ENCODE measurements around the gene TENM3. TPM values are rescaled to one million over a fixed set of nuclear protein-coding genes. Genes with fewer than 3 reads are reported as not detected.

The TENM3 gene
- total and polyA plus RNA-seq, 2 of the 8 experiments (the other 6 are each of a cell fraction or from before 2014, with no cell fraction given) = 36.9 to 69.3 TPM

DNA sequence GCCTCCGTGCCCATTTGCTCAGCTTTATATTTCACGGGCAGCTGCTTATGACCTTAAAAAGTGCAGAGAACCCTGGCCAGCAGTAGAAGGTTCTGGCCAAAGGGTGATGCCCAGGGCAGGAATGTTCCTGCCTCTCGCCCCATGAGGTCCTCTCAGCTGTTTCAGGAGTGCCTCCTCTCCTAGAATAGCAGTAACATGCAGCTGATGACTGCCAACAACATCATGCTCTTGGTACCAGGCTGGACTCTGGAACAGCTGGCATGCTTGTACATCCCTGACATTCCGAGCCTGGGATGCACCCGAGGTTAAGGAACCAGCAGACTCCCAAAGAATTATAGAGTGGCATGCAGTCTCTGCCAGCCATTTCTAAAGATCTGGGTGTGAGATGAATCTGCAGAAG, 11.7 kb upstream of the TENM3 start (continued):
- TF ChIP-seq, protein P1, sequence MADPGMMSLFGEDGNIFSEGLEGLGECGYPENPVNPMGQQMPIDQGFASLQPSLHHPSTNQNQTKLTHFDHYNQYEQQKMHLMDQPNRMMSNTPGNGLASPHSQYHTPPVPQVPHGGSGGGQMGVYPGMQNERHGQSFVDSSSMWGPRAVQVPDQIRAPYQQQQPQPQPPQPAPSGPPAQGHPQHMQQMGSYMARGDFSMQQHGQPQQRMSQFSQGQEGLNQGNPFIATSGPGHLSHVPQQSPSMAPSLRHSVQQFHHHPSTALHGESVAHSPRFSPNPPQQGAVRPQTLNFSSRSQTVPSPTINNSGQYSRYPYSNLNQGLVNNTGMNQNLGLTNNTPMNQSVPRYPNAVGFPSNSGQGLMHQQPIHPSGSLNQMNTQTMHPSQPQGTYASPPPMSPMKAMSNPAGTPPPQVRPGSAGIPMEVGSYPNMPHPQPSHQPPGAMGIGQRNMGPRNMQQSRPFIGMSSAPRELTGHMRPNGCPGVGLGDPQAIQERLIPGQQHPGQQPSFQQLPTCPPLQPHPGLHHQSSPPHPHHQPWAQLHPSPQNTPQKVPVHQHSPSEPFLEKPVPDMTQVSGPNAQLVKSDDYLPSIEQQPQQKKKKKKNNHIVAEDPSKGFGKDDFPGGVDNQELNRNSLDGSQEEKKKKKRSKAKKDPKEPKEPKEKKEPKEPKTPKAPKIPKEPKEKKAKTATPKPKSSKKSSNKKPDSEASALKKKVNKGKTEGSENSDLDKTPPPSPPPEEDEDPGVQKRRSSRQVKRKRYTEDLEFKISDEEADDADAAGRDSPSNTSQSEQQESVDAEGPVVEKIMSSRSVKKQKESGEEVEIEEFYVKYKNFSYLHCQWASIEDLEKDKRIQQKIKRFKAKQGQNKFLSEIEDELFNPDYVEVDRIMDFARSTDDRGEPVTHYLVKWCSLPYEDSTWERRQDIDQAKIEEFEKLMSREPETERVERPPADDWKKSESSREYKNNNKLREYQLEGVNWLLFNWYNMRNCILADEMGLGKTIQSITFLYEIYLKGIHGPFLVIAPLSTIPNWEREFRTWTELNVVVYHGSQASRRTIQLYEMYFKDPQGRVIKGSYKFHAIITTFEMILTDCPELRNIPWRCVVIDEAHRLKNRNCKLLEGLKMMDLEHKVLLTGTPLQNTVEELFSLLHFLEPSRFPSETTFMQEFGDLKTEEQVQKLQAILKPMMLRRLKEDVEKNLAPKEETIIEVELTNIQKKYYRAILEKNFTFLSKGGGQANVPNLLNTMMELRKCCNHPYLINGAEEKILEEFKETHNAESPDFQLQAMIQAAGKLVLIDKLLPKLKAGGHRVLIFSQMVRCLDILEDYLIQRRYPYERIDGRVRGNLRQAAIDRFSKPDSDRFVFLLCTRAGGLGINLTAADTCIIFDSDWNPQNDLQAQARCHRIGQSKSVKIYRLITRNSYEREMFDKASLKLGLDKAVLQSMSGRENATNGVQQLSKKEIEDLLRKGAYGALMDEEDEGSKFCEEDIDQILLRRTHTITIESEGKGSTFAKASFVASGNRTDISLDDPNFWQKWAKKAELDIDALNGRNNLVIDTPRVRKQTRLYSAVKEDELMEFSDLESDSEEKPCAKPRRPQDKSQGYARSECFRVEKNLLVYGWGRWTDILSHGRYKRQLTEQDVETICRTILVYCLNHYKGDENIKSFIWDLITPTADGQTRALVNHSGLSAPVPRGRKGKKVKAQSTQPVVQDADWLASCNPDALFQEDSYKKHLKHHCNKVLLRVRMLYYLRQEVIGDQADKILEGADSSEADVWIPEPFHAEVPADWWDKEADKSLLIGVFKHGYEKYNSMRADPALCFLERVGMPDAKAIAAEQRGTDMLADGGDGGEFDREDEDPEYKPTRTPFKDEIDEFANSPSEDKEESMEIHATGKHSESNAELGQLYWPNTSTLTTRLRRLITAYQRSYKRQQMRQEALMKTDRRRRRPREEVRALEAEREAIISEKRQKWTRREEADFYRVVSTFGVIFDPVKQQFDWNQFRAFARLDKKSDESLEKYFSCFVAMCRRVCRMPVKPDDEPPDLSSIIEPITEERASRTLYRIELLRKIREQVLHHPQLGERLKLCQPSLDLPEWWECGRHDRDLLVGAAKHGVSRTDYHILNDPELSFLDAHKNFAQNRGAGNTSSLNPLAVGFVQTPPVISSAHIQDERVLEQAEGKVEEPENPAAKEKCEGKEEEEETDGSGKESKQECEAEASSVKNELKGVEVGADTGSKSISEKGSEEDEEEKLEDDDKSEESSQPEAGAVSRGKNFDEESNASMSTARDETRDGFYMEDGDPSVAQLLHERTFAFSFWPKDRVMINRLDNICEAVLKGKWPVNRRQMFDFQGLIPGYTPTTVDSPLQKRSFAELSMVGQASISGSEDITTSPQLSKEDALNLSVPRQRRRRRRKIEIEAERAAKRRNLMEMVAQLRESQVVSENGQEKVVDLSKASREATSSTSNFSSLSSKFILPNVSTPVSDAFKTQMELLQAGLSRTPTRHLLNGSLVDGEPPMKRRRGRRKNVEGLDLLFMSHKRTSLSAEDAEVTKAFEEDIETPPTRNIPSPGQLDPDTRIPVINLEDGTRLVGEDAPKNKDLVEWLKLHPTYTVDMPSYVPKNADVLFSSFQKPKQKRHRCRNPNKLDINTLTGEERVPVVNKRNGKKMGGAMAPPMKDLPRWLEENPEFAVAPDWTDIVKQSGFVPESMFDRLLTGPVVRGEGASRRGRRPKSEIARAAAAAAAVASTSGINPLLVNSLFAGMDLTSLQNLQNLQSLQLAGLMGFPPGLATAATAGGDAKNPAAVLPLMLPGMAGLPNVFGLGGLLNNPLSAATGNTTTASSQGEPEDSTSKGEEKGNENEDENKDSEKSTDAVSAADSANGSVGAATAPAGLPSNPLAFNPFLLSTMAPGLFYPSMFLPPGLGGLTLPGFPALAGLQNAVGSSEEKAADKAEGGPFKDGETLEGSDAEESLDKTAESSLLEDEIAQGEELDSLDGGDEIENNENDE (IDR thresholded peaks at IDR 0.05; ENCODE audit: insufficient replicate concordance, low read length) = no peak
